Upper lobe of left lung (tissue), 6 donors: ENCODE measurements around the gene IFNA16. TPM values are rescaled to one million over a fixed set of nuclear protein-coding genes. Genes with fewer than 3 reads are reported as not detected.
"Not testable (repeated sequence)": the region's sequence is repeated elsewhere in the genome, so short reads cannot be mapped to it uniquely, and the experiment has no call there.

Source experiments
- ATAC-seq, 2 donors: fragments of 200-7000 bp; cut with Tn5 transposase; one replicate each; pipeline ENCODE4 v1.9.1; 2022; ENCODE audit warnings: mild to moderate bottlenecking in 2 of 2, moderate library complexity in 2 of 2; ENCODE audit not compliant: low FRiP score in 2 of 2
- DNase-seq, 2 donors: peaks; one replicate each; pipeline ENCODE4 v3.0.0-alpha.2; 2019 to 2020
- H3K27ac ChIP-seq, 4 donors: fragments of 200-600 bp; sonication (generic); one replicate each; pipeline ENCODE4 v1.5.1; 2016 to 2019
- H3K27me3 ChIP-seq, 4 donors: fragments of 200-600 bp; sonication (generic); one replicate each; pipeline ENCODE4 v1.5.1; 2017 to 2019
- H3K36me3 ChIP-seq, 4 donors: fragments of 200-600 bp; sonication (generic); one replicate each; pipeline ENCODE4 v1.5.1; 2016 to 2019
- H3K4me1 ChIP-seq, 4 donors: fragments of 200-600 bp; sonication (generic); one replicate each; pipeline ENCODE4 v1.5.1; 2018 to 2019
- H3K4me3 ChIP-seq, 4 donors: fragments of 200-600 bp; sonication (generic); one replicate each; pipeline ENCODE4 v1.5.1; 2017 to 2019; ENCODE audit warnings: mild to moderate bottlenecking in 2 of 4, moderate library complexity in 1 of 4
- H3K9me3 ChIP-seq, 4 donors: fragments of 200-600 bp; sonication (generic); one replicate each; pipeline ENCODE4 v1.5.1; 2018 to 2019
- EP300 ChIP-seq, 4 donors: sonication (generic); formaldehyde crosslinking; IDR thresholded peaks; one replicate each; pipeline ENCODE4 v1.5.1; 2017; ENCODE audit warnings: antibody characterized with exemption in 4 of 4, control low read depth in 2 of 4
- POLR2A ChIP-seq, 4 donors: fragments of 450-650 bp; IDR thresholded peaks; one replicate each; pipeline ENCODE4 v1.5.1; 2016 to 2017; ENCODE audit warnings: antibody characterized with exemption in 4 of 4, mild to moderate bottlenecking in 2 of 4
- POLR2AphosphoS5 ChIP-seq, 2 donors: sonication (generic); formaldehyde crosslinking; IDR thresholded peaks; one replicate each; pipeline ENCODE4 v1.5.1; 2017; ENCODE audit warnings: antibody characterized with exemption in 2 of 2
- WGBS, 2 donors: methylation state at CpG; one replicate each; pipeline ENCODE4 v1.1.5; 2017 to 2018; 5-methylcytosine and 5-hydroxymethylcytosine counted together
- total RNA-seq, 6 donors: library from RNA; depleted of rRNA in 4 of 6; stranded (reverse); fragments of >200 nt in 4 of 6; gene quantifications; one replicate each; pipeline versions ENCODE4 v1.1.0 to v1.2.1, GENCODE V29; 2016 to 2021
- TF ChIP-seq, protein P1 (sequence below), 6 experiments: fragments of 450-650 bp in 4 of 6; fragments of 200-600 bp in 2 of 6; sonication (generic) in 2 of 6; IDR thresholded peaks; one replicate each; pipeline ENCODE4 v1.5.1; 2016 to 2019; ENCODE audit warnings: antibody characterized with exemption in 6 of 6
- donor health status: DM: no; HTN: no; CAD: no; lungs with moderate emphysema.
- donor health status: DM: no; HTN: yes; CAD: no; lungs with severe emphysema.

Gene IFNA16
- total RNA-seq, 6 donors from 2014 or later: not detected

DNA sequence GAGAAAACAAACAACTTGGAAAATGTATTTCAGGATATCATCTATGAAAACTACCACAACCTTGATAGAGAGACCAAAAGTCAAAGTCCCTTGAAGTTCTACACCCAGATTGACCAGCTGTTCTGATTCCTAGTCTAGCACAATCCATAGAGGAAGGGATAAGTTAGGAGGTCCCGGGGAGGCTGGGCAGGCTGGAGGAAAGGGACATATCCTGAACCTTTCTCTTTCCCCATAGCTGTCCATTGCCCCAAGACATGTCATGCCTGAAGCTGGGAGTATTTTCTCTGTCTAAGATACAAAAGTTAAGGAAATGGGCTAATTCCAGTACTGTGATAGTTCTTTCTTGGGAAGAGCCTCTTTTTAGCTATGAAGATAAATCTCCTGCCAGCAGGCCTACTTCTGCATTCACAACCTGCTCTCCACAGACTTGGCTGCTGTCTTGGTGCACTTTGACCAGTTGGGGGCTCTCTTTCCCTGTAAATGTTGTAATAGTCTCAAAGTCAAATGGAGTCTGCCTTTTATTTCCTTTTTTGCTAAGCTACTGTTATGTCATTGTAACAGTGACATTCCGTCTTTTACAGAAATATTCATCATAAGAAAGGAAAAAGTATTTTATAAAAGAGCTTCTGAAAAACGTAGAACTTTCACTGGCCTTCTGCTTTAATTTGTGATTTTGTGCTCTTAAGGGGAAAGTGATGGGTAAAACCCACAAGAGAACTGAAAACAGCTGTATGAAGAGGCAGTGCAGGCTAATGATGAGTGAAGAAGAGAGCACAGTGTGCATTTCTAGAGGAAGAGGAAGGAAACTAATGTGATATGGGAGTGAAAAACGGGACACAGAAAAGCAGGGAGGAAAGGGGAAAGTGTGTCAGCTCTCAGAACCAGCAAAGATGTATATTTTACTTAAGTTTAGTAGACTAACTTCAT, 34.0 kb downstream of the IFNA16 start:
- DNase-seq, H3K36me3 ChIP-seq, H3K4me1 ChIP-seq, H3K4me3 ChIP-seq, H3K27me3 ChIP-seq, H3K9me3 ChIP-seq, H3K27ac ChIP-seq: not testable (repeated sequence)
- TF ChIP-seq, protein P1, sequence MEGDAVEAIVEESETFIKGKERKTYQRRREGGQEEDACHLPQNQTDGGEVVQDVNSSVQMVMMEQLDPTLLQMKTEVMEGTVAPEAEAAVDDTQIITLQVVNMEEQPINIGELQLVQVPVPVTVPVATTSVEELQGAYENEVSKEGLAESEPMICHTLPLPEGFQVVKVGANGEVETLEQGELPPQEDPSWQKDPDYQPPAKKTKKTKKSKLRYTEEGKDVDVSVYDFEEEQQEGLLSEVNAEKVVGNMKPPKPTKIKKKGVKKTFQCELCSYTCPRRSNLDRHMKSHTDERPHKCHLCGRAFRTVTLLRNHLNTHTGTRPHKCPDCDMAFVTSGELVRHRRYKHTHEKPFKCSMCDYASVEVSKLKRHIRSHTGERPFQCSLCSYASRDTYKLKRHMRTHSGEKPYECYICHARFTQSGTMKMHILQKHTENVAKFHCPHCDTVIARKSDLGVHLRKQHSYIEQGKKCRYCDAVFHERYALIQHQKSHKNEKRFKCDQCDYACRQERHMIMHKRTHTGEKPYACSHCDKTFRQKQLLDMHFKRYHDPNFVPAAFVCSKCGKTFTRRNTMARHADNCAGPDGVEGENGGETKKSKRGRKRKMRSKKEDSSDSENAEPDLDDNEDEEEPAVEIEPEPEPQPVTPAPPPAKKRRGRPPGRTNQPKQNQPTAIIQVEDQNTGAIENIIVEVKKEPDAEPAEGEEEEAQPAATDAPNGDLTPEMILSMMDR (IDR thresholded peaks at IDR 0.05): peak in 2 of 6 experiments; percentile 7 to 16
- peak; percentile 55 to 86 for ATAC-seq
- WGBS, 2 donors: 40 to 46% methylated on average over 4 of the region's 4 CpGs

- no peak for ATAC-seq
- no peaks in the 10 kb centered on the region for H3K27me3 ChIP-seq
- TF ChIP-seq, protein P1 (IDR thresholded peaks at IDR 0.05): no peak
- TF ChIP-seq POLR2AphosphoS5 (IDR thresholded peaks at IDR 0.05) (no peak), POLR2A (IDR thresholded peaks at IDR 0.05) (no peak), EP300 (IDR thresholded peaks at IDR 0.05) (no peak)
- no peaks in the 10 kb centered on the region for H3K36me3 ChIP-seq
- 85 to 86% methylated on average over 2 of the region's 2 CpGs for WGBS, 2 donors
- DNase-seq: no peak
- no peaks in the 10 kb centered on the region for H3K9me3 ChIP-seq
- no peak overlapping the region for H3K27ac ChIP-seq
- no peaks in the 10 kb centered on the region for H3K4me1 ChIP-seq
- H3K4me3 ChIP-seq: no peak overlapping the region
Measured at GRCh38 chr9:21174671-21175070, 42.4 kb downstream of the IFNA16 start.

GRCh38 chr9:21172156-21172555, 45.0 kb downstream of the IFNA16 start:
- DNase-seq (no peak), ATAC-seq (no peak)
- no peaks in the 10 kb centered on the region for H3K27me3 ChIP-seq
- no peak for TF ChIP-seq EP300 (IDR thresholded peaks at IDR 0.05)
- TF ChIP-seq, protein P1 (IDR thresholded peaks at IDR 0.05): no peak
- no peak for TF ChIP-seq POLR2AphosphoS5 (IDR thresholded peaks at IDR 0.05)
- TF ChIP-seq POLR2A (IDR thresholded peaks at IDR 0.05): no peak
- no peak overlapping the region for H3K4me3 ChIP-seq
- 83 to 84% methylated on average over 3 of the region's 3 CpGs for WGBS, 2 donors
- H3K36me3 ChIP-seq: no peaks in the 10 kb centered on the region
- no peaks in the 10 kb centered on the region for H3K4me1 ChIP-seq
- H3K9me3 ChIP-seq: no peaks in the 10 kb centered on the region
- H3K27ac ChIP-seq: no peak overlapping the region

DNA sequence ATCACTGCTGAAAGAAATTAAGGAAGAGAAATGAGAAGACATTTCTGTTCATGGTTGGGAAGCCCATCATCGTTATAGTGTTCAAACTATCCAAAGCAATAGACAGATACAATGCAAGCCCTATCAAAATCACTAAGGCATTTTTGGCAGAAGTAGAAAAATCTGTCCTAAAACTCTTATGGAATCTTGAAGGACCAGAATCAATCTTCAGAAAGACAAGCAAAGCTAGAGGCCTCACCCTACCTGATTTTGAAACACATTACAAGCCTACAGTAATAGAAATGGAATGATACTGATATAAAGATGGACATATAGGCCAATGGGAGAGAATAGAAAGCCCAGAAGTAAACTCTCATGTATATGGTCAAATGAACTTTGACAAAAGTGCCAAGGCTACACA, 45.8 kb downstream of the IFNA16 start:
- no peaks in the 10 kb centered on the region for H3K27me3 ChIP-seq
- H3K4me3 ChIP-seq: no peak overlapping the region
- H3K27ac ChIP-seq: no peak overlapping the region
- TF ChIP-seq EP300 (IDR thresholded peaks at IDR 0.05) (no peak), POLR2AphosphoS5 (IDR thresholded peaks at IDR 0.05) (no peak), POLR2A (IDR thresholded peaks at IDR 0.05) (no peak)
- TF ChIP-seq, protein P1 (IDR thresholded peaks at IDR 0.05): no peak
- no peaks in the 10 kb centered on the region for H3K4me1 ChIP-seq
- no peaks in the 10 kb centered on the region for H3K36me3 ChIP-seq
- ATAC-seq: no peak
- DNase-seq: no peak
- H3K9me3 ChIP-seq: no peaks in the 10 kb centered on the region
- 71 to 91% methylated on average over 1 of the region's 1 CpG for WGBS, 2 donors

- 85 to 94% methylated on average over 2 of the region's 2 CpGs for WGBS, 2 donors
- DNase-seq, H3K9me3 ChIP-seq: not testable (repeated sequence)
Measured at GRCh38 chr9:21166560-21166959, 50.6 kb downstream of the IFNA16 start, which contains the start of gene IFNA21. Gene IFNA21, minus strand, starts transcription at chr9:21166660. Its CDS starts 48 bp downstream, at chr9:21166612.

More at GRCh38 chr9:21166560-21166959, 50.6 kb downstream of the IFNA16 start, which contains the start of gene IFNA21:
- not testable (repeated sequence) for H3K4me1 ChIP-seq, H3K36me3 ChIP-seq, H3K27ac ChIP-seq, ATAC-seq, H3K27me3 ChIP-seq, H3K4me3 ChIP-seq

Other genes starting within 250 kb of the IFNA16 start
- gene HACD4, start 185.7 kb downstream of the IFNA16 start, total RNA-seq: 10 to 100 TPM in 2 of 6 donors, 1 to 10 TPM in 4; 2.7 to 17.7 (median 7.3) TPM
- gene IFNB1, start 139.4 kb downstream of the IFNA16 start, total RNA-seq: not detected
- gene IFNW1, start 75.5 kb downstream of the IFNA16 start, total RNA-seq: not detected
- not detected for gene IFNA21, start 50.7 kb downstream of the IFNA16 start, total RNA-seq
- 1 to 10 TPM in 1 of 6 donors, not detected in 5; 2.1 TPM for gene IFNA4, start 29.7 kb downstream of the IFNA16 start, total RNA-seq
- not detected for gene IFNA7, start 15.1 kb downstream of the IFNA16 start, total RNA-seq
- gene IFNA10, start 10.2 kb downstream of the IFNA16 start, total RNA-seq: not detected
- gene IFNA17, start 10.9 kb upstream of the IFNA16 start, total RNA-seq: not detected
- gene IFNA14, start 22.7 kb upstream of the IFNA16 start, total RNA-seq: not detected
- gene IFNA5, start 88.0 kb upstream of the IFNA16 start, total RNA-seq: under 1 TPM in 1 of 6 donors, not detected in 5; 0.23 TPM
- gene KLHL9, start 118.1 kb upstream of the IFNA16 start, total RNA-seq: 10 to 100 TPM; 14.6 to 23.7 (median 19.5) TPM
- gene IFNA6, start 133.6 kb upstream of the IFNA16 start, total RNA-seq: not detected
- gene IFNA13, start 150.7 kb upstream of the IFNA16 start, total RNA-seq: not detected
- not detected for gene IFNA2, start 168.1 kb upstream of the IFNA16 start, total RNA-seq
- not detected for gene IFNA8, start 191.8 kb upstream of the IFNA16 start, total RNA-seq
- gene IFNA1, start 223.1 kb upstream of the IFNA16 start, total RNA-seq: under 1 TPM in 2 of 6 donors, not detected in 4; 0.26 to 0.30 TPM